Putamen (tissue), 1 donor: Measurements from ENCODE around the gene NFX1.

Experiments
- DNase-seq: peaks from one replicate; pipeline ENCODE4 v3.0.0-alpha.2; 2016; ENCODE audit warnings: low spot score

NFX1 gene

DNA sequence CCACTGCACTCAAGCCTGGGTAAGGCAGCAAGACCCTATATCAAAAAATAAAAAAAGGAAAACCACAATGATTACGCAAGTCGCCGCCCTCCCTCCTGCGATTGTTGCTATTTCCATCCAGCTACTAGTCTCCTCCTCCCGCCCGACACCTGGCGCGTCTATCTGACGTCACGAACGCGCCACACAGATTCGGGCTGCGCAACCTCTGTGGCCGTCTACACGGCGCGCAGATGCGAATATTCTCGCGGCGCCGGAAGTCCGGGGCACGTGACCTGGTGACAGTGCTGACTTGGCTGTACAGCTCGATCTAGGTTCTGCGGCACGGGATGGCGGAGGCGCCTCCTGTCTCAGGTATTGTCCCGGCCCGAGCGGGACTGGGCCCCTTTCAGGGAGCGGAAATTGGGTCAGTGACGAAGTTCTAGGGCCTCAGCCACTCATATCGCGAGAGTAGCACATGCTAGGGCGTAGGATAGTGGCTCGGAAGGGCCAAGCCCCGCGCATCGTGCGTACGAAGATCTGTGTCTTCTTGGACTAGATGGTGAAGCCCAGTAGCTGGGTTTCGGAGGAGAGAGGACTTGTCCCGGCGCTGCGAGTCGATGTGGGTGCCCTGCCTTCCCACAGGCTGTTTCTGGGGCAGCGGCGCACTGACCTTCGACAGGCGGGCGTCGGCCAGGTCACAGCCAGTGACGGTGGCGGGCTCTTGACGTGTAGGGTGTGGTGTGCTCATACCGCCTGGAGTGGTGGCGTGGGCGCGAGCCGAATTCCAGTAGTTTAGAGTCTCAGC is at the start of gene NFX1:
TSS of gene NFX1 (plus strand) at position 270 of the 784 bp plus-strand sequence. CDS start at position 327, 57 bp downstream.
- DNase-seq = peak; percentile 95

DNA sequence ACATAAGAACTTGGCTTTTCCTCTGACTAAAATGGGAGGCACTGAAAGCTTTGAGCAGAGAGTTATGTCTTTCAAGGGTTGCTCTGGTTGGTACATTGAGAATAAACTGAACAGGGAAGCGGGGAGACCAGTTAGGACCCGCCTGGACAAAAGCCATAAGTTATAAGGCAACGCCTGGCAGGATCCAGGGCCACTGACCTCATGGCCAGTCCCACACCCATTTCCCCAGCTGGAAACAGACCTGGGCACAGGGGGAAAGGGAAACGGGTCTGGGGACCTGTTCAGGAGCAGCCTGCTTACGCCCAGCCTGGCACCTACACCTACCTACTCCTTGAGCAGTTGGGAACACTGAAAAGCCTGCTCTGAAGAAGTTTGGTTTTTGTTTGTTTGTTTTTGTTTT is 49.0 kb upstream of the NFX1 start:
- no peak for DNase-seq

DNA sequence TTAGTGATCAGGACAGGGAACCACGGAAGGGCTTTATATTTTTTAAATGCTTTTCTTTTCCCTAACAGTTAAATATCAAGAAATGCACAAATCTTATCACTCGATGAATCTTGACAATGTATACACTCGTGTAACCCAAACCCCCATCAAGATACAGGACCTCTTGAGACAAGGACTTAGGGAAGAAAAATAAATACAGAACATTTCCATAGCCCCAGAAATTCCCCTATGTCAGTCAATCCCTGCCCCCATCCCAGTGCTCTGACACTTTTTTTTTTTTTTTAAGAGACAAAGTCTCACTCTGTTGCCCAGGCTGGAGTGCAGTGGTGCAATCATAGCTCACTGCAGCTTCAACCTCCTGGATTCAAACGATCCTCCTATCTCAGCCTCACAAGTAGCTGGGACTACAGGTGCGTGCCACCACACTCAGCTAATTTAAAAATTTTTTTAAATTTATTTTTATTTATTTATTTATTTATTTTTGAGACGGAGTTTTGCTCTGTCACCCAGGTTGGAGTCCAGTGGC is 47.6 kb upstream of the NFX1 start:
- no peak for DNase-seq

DNA sequence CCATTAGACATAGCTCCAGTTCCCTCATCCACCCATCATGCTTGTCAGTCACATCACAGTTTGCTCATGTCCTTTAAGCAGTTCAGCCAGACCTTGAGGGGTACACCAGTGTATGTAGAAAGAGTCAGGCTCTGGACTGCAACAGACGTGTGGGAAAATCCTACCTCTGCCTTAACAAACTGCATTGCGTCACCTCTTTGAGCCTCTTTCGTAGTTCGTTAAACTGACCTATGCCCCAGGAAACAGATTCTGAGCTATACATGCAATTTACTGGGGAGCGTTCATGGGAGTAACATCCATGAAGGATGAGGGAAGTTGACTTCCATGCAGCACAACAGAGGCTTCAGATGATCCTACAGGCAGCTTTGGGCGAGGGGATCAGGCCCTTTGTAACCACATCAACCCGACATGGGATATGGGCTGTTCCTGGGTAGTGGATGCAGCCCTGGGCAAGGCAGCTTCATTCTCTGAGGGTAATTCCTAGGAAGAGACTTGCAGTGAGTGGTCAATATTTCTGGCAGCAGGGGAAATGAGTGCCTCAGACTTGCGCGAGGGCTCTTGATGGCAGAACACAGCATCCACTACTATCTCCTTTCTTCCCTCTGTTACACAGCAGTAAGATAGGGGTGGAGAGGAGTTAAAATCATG is 46.1 kb upstream of the NFX1 start:
- no peak for DNase-seq

DNA sequence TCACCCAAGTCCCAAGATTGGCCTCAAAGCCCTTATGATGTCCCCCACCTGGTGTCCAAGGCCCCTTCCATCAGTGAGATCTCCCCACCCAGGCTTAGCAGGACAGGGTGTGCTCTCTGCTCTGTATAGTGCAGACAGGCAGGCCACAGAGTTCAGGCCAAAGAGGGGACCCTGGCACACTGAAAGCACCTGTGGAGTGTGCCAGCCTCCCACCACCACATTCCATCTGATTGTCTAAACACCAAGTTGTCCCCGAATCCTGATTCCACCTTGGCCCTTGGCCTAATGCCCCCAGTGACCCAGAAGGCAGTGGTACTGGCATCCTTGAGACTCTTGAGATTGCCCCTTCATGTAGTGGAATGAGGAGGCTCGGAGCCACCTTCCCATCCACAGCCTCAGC is 45.0 kb upstream of the NFX1 start:
- DNase-seq = no peak

DNA sequence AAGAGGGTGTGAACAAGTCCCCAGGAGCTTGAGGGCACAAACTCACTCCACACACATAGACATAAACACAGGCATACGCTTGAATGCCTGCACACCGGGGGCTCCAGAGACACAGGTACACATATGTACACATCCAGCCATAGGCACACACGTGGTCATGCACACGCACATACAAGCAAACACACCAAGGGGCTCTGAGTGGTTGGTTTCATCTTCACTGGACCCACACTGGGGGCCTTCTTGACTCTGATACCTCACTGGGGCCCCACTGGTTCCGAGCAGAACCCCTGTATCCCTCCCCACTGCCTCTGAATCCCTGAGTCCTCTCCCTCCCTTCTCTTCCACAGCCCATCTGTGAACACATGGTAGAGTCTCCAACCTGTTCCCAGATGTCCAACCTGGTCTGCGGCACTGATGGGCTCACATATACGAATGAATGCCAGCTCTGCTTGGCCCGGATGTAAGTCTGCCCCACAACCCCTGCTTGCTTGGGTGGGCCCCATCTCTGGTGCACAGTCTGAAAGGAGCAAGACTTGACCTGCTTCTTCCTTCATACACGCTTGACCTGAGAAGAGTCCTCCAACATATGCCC is 44.0 kb upstream of the NFX1 start:
- DNase-seq = no peak

DNA sequence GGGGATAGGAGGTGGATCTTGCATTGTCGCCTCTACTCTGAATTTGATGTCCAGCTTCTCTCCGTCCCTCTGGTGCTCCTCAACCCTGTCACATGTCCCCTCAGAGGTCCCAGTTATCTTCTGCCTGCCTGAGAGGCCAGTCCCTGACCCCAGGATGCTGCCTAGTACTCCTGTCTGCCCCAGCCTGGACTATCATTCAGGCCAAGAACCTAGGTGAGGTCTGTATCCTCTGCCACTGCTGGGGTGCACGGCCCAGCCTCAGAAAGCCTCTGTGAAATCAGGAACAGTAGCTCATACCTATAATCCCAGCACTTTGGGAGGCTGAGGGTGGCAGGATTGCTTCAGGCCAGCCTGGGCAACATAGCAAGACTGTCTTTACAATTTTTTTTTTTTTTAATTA is 41.7 kb upstream of the NFX1 start:
- DNase-seq = no peak

DNA sequence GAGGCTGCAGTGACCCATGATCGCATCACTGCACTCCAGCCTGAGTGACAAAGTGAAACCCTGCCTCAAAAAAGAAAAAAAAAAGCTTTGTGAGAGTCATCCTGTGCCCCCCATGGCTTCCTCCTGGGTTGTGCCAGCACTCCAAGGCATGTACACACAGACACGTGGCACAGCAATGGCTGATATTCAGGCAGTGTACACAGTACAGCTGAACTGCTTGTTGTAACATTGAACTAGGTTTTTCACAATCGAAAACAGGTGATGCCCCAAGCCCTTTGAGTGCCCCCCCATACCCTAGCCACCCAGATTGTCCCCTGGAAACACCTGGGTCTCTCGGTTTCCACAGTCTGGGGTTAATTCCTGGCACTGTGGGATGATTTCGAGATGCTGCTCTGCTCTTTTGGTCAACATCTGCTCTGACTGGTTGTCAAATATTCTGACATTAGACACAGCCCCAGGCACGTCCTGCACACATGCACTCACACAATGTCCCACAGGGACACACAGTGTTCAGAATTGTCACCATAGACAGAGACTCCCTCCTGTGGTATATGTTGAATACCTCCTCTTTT is 41.1 kb upstream of the NFX1 start:
- DNase-seq = no peak

DNA sequence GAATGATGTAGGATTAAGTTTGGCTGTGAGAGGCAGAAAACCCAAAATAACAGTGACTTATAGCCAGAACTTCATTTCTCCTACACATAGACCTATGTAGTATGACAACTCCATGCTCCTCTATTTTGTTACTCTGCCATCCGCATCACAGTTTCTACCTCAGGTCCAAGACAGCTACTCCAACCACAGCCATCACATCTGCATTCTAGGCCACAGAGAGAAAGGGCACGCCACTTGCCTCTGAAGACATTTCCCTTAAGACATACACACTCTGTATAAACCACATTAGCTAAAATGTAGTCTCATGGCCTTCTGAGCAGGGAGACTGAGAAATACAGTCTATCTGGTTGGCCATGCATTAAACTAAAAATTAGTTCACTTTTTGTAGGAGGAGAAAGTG is 40.3 kb upstream of the NFX1 start:
- DNase-seq = no peak

DNA sequence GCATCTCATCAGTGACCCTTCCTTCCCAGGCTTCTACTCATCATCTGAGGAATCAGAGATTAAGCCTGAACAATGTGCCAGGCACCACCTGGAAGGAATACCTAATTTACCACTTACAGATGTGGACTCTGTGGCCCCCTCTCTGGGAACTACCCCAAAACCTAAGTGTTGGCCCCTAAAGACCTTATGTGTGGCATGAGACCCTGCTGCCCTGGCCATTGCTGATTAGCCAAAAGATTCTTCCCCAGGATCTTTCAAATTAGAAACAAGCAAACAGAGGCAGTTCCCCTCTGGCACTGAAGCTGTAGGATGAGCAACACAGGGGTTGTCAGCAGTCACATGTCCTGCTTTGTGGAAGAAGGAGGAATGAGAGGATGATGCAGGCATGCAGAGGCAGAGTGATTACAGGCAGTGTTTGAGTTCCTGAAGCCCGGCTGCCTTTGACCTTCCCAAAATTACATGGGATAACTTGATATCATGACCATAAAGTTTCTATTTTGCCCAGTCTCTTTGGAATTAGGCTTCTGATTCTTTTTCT is 39.8 kb upstream of the NFX1 start:
- no peak for DNase-seq

DNA sequence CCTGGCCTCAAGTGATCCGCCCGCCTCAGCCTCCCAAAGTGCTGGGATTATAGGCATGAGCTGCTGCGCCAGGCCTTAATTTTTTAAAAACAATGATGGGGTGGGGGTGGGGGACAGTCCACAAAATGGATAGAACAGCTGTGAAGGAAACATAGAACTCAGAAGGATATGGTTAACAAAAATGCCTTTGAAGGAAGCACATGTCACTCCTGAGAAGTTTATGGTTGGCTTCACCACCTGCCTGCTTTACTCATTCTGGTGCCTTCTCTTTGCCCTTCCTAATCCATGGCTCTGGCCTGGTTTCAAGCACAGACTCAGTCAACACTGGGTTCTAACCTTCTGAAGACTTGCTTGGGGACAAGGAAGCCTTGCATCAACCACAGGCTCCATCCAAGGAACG is 36.1 kb upstream of the NFX1 start:
- no peak for DNase-seq

DNA sequence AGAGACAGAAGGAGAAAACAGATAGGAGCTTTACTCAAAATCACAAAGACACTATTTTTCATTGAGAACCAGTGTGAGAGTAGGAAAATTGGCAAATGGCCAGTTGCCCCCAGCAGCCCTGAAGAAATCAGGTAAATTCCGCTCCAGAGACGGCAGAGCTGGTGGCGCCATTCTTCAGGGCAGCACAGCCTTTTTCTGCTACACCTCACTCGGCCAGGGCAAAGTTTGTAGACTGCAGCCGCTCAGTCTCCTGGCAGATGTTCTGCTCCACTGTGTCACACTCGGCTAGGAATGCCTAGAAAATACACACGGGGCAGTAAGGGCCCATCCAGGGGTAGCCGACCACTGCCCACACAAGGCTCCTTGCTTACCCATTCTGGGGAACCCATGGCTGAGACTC is 35.3 kb upstream of the NFX1 start:
- no peak for DNase-seq

DNA sequence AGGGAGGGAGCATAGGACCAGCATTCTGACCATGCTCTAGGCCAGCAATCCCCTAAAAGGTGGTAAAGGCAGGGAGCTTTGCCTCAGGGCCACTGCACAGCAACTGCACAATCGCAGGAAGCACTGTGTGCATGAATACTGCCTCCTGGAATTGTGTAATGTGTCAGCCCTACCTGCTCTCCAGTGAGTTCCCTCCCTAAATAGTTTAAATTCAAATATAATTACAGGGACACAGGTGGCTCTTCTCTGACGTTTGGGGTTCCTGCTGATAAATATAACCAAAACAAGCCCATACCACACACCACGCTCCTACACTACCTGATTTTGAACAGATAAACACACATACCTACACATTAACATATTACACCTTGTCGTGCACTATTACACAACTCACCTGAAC is 34.8 kb upstream of the NFX1 start:
- DNase-seq = no peak

DNA sequence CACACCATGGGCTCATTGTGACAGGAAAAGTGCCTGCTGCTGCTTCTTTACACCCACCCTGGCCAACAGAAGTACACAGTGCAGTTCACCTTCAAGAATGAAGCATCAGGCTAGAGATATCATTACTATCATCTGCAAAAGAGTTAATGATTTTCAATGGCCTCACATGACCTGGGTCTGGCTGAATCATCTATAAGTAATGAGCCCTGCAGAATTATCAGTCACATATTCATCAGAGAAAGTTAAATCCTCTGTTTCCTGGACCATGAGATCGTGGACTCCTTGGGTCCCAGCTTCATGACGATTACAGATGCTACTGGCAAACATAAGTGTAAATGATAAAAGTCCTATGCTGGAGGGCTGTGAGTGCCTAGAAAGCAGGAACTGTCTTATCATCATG is 34.1 kb upstream of the NFX1 start:
- DNase-seq = no peak

DNA sequence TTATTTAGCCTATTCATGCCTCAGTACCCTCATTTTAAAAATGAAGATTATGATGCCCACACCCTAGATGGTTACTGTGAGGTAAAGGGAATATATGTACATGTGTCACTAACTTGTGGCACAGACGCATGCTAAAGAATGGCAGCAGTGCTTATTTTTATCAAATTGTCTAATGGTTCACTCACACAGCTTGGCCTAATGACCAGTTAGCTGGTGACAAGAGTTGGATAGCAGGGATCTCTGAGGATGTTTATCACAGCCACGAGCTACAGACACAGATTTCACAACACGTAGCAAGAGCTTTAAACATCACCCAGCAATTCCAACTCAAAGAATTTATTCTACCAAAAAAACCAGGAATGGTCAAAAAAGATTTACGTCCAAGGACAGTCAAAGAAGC is 33.0 kb upstream of the NFX1 start:
- no peak for DNase-seq

DNA sequence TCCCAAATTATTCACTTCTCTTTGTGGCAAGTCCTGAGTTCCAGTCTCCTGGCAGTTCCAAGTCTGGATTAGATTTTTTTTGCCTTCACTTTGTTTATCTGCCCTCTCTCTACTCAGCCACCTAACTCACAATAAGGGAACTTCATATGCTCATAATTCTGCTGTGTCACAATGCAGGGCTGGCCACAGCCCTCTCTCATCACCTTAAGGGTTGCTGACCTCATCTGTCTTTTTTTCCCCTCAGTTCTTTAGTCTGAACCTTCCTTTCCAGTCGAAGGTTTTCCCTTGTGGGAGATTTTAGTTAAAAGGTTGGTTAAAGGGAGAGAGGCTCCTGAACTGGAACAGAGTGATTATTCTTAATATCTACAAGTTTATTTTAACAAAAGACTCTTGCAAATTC is 29.9 kb upstream of the NFX1 start:
- DNase-seq = no peak

DNA sequence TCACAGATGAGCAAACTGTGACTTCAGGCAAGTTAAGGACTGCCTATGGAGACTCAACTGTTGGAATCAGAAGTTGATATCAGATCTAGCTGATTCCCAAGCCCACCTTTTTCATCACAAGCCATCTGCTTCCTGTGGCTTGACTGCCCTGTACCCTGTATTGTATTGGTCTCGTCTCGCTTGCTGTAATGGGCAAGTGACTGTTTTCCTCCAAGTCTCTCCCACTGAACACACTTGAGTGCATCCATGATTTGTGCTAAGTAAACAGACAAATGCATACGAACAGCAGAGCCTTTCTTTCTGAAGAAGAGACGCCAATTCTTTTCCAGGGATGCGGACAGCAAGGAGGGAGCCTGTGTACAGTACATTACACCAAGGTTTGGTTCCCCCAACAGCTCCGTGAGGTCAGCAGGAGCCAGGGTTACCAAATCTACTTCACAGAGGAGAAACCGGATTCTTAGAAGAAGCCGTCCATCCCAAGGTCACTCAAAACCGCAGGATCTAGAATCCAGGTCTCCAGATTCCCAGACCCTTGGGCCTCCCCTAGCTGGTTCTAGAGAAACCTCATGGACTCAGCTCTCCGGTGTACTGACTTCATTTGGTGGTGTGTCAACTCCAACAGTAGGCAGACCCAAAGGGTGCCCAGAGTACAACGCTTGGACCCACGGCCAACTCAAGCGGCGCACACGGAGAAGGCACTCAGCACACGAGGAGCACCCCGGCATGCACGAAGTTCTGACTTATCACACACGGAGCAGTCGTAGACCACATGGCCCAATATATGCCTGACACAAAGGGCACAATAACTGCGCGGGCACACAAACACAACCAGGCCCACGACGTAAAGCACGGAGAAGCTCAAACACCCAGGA is 26.9 kb upstream of the NFX1 start:
- DNase-seq = peak; percentile 6

DNA sequence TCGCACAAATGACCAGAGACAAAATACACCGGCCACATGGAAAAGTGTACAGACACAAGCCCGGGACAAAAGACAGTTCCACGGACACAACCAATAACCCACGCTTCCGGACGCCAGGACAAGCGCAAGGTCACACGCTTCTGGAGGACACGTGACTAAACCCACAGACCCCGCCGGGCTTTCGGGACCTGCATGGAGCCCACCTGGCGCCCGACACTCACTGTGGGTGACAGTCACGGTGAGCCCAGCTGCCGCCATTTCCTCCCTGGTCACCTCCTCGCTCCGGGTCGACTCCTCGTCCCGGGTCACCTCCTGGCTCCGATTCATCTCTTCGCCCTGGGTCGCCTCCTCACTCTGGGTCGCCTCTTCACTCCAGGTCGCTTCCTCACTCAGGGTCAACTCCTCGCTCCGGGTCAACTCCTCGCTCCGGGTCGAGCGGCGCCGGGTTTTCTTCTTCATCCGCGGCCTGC is 26.3 kb upstream of the NFX1 start:
- DNase-seq = peak; percentile 42

DNA sequence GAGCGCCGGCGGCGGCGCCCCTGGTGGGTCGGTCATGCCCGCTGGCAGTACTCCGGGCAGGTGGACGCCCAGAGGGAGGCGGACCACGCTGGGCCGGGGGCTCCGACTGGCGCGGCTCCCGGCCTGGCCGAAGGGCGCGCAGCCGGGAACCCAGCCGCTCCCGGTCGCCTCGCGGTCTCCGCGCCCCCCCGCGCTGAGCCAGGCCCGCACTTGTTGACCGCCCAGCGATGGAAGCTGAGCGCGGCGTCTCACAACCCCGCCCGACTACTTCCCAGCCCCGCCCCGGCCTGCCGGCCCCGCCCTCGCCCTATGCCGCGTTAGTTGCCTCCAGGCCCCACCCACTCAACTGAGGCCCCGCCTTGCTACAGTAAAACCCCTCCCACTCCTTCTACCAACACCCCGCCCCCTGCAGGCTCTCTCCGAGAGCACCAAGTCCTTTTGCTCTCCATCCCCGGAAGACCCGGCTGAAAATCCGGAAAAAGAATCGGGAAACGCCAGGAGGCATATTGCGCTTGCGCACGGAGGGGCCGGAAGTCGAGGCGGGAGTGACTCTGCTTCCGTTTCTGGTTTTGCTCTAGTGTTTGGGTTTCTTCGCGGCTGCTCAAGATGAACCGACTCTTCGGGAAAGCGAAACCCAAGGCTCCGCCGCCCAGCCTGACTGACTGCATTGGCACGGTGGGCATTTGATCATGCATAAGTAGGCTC is 25.7 kb upstream of the NFX1 start, which contains the start of the genes BAG1 and CHMP5:
TSS of gene BAG1 (minus strand) at position 236 of the 705 bp plus-strand sequence.
TSS of gene CHMP5 (plus strand) at position 577 of the 705 bp plus-strand sequence. CDS start at position 607, 30 bp downstream.
- peak; percentile 100 for DNase-seq

DNA sequence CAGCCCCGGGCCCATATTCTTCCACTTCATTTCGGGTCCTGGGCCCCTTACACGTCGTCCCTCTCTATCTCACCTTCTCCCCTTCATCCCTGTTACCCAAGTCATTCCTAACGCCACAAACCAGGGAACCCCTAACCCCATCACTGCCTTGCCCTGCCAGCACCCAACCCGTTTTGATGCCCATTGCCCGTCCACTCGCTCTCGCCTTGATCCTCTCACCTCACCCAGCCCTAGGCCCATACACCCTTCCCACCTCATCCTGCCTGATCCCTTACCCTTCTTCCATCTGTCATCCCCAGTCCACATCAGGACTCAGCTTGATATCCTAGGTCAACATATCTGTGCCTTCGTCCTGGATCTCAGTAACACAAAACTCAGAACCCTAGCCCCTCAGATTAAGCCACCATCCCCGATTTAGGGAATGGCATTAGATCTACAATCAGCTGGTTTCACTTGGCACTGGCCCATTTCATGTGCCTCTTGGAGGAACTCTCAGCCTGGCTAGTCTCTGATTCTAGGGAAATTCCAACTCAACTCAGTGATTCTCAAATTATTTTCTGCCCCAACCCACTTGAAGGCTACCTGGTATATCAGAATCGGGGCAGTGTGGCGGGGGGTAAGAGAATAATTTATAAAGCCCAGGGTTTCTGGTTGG is 25.0 kb upstream of the NFX1 start:
- DNase-seq = no peak
